MM.1S (cell line): Measurements from ENCODE around the gene MAP2K3.

Experiments
- DNase-seq: peaks from one replicate; pipeline ENCODE4 v3.0.0-alpha.2; 2015
- H2AFZ ChIP-seq: fragments of 300-600 bp; sonication (generic); 2 replicates; pipeline ENCODE4 v1.6.0; 2016; ENCODE audit warnings: antibody characterized with exemption, low read length
- H3F3A ChIP-seq: fragments of 300-600 bp; sonication (generic); 2 replicates; pipeline ENCODE4 v1.6.1; 2016; ENCODE audit warnings: mild to moderate bottlenecking, antibody characterized with exemption, low read length, moderate library complexity, mixed read lengths; ENCODE audit not compliant: insufficient read depth
- H3K27ac ChIP-seq: fragments of 300-600 bp; sonication (generic); 2 replicates; pipeline ENCODE4 v1.5.1; 2016; ENCODE audit warnings: mild to moderate bottlenecking, low read length
- H3K27me3 ChIP-seq: fragments of 300-600 bp; sonication (generic); replicated peaks from 2 replicates; pipeline ENCODE4 v1.6.0; 2016; ENCODE audit warnings: low read length; ENCODE audit not compliant: insufficient read depth
- H3K36me3 ChIP-seq: fragments of 300-600 bp; sonication (generic); replicated peaks from 2 replicates; pipeline ENCODE4 v1.6.1; 2016; ENCODE audit warnings: mild to moderate bottlenecking, low read length, mixed read lengths; ENCODE audit not compliant: insufficient read depth
- H3K4me1 ChIP-seq: fragments of 300-600 bp; sonication (generic); 2 replicates; pipeline ENCODE4 v1.6.1; 2016; ENCODE audit warnings: low read length, mixed read lengths
- H3K4me2 ChIP-seq: fragments of 300-600 bp; sonication (generic); 2 replicates; pipeline ENCODE4 v1.6.0; 2016; ENCODE audit warnings: low read depth, low read length
- H3K4me3 ChIP-seq: fragments of 300-600 bp; sonication (generic); 2 replicates; pipeline ENCODE4 v1.5.1; 2016; ENCODE audit warnings: low read length, mixed read lengths
- H3K79me2 ChIP-seq: fragments of 300-600 bp; sonication (generic); 2 replicates; pipeline ENCODE4 v1.6.1; 2016; ENCODE audit warnings: mixed run types, low read length, mixed read lengths
- H3K9ac ChIP-seq: fragments of 300-600 bp; sonication (generic); 2 replicates; pipeline ENCODE4 v1.6.1; 2016; ENCODE audit warnings: low read length, mixed read lengths
- H3K9me2 ChIP-seq: fragments of 300-600 bp; sonication (generic); replicated peaks from 2 replicates; pipeline ENCODE4 v1.6.1; 2016; ENCODE audit warnings: mild to moderate bottlenecking, low read length, mixed read lengths; ENCODE audit not compliant: insufficient read depth
- H3K9me3 ChIP-seq: fragments of 300-600 bp; sonication (generic); replicated peaks from 2 replicates; pipeline ENCODE4 v1.6.1; 2016; ENCODE audit warnings: mild to moderate bottlenecking, low read length, mixed read lengths; ENCODE audit not compliant: insufficient read depth
- H4K20me1 ChIP-seq: fragments of 300-600 bp; sonication (generic); 2 replicates; pipeline ENCODE4 v1.6.1; 2016; ENCODE audit warnings: mild to moderate bottlenecking, low read length, moderate library complexity, mixed read lengths; ENCODE audit not compliant: insufficient read depth
- CTCF ChIP-seq: fragments of 300-600 bp; sonication (generic); IDR thresholded peaks from 2 replicates; pipeline ENCODE4 v1.5.1; 2016; ENCODE audit warnings: antibody characterized with exemption, low read length, mixed read lengths
- EZH2 ChIP-seq: fragments of 300-600 bp; sonication (generic); optimal IDR thresholded peaks from 2 replicates; pipeline ENCODE3; 2017; ENCODE audit warnings: low read depth, mild to moderate bottlenecking, antibody characterized with exemption, low read length, mixed read lengths
- EZH2phosphoT487 ChIP-seq: fragments of 300-600 bp; sonication (generic); IDR thresholded peaks from 2 replicates; pipeline ENCODE4 v1.6.1; 2018; ENCODE audit warnings: antibody characterized with exemption, low read length

The MAP2K3 gene

GRCh38 chr17:21353326-21354010 lies 69.0 kb downstream of the MAP2K3 start:
- H3K4me3 ChIP-seq, result no peak overlapping the region
- no peak overlapping the region for H3K9ac ChIP-seq
- no peaks in the 10 kb centered on the region for H4K20me1 ChIP-seq
- peaks cover 33% of the 10 kb centered on the region for H3K27me3 ChIP-seq
- no peak overlapping the region for H3K4me2 ChIP-seq
- H3K4me1 ChIP-seq, result no peaks in the 10 kb centered on the region
- H3K27ac ChIP-seq, result no peak overlapping the region
- no peaks in the 10 kb centered on the region for H3K79me2 ChIP-seq
- no peak for TF ChIP-seq CTCF
- no peak for TF ChIP-seq EZH2
- no peak for TF ChIP-seq EZH2phosphoT487
- H3F3A ChIP-seq, result no peaks in the 10 kb centered on the region
- H3K36me3 ChIP-seq, result no peaks in the 10 kb centered on the region
- no peaks in the 10 kb centered on the region for H3K9me2 ChIP-seq
- DNase-seq, result no peak
- no peaks in the 10 kb centered on the region for H3K9me3 ChIP-seq
- no peak overlapping the region for H2AFZ ChIP-seq

DNA sequence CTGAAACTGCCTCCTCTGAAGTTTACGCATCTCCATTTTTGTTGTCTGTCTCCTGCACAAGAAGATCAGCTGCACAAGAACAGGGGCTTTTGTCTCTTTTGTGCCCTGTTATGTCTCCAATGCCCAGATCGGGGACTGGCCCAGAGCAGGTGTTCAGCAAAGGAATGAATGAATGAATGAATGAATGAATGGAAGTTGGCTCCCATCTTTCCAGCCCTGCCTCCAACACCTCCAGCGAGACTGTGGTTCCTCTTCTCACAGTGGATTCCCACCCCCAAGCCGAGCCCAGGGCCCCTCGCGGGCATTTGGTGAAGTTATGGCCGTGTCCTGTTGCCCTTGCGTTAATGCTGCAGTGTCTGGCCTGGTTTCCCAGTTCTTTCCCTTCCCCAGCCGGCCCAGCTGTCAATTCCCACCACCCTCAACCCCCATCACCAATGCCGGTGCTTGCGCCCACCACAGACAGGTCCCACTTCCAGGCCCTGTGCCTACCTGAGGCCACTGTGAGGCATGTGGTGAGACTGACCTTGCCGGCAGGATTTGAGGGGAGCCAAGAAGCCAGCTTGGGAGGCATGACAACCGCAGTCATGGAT lies 70.4 kb downstream of the MAP2K3 start:
- Histone ChIP-seq H3K79me2 (no peaks in the 10 kb centered on the region), H4K20me1 (no peaks in the 10 kb centered on the region), H3K4me1 (no peaks in the 10 kb centered on the region), H3K4me3 (no peak overlapping the region), H3K27me3 (peaks cover 46% of the 10 kb centered on the region), H3K9ac (no peak overlapping the region), H3K9me3 (no peaks in the 10 kb centered on the region), H2AFZ (no peak overlapping the region), H3K4me2 (no peak overlapping the region), H3K9me2 (no peaks in the 10 kb centered on the region), H3F3A (no peaks in the 10 kb centered on the region), H3K27ac (no peak overlapping the region), H3K36me3 (no peaks in the 10 kb centered on the region)
- DNase-seq, result no peak
- no peak for TF ChIP-seq EZH2
- no peak for TF ChIP-seq CTCF
- TF ChIP-seq EZH2phosphoT487, result no peak

GRCh38 chr17:21355586-21355985 lies 71.1 kb downstream of the MAP2K3 start:
- Histone ChIP-seq H2AFZ (no peak overlapping the region), H3K4me2 (no peak overlapping the region), H4K20me1 (no peaks in the 10 kb centered on the region), H3K9me3 (no peaks in the 10 kb centered on the region), H3K4me1 (no peaks in the 10 kb centered on the region), H3K79me2 (no peaks in the 10 kb centered on the region), H3K9me2 (no peaks in the 10 kb centered on the region), H3K4me3 (no peak overlapping the region), H3K27me3 (peaks cover 53% of the 10 kb centered on the region), H3K27ac (no peak overlapping the region), H3F3A (no peaks in the 10 kb centered on the region), H3K36me3 (no peaks in the 10 kb centered on the region), H3K9ac (no peak overlapping the region)
- no peak for TF ChIP-seq CTCF
- no peak for TF ChIP-seq EZH2phosphoT487
- TF ChIP-seq EZH2, result no peak
- DNase-seq, result no peak
